GM19238 (cell line): ENCODE data around the gene MSMP.

ENCODE experiments used
- DNase-seq: peaks from one replicate; pipeline ENCODE4 v3.0.0; 2011; ENCODE audit warnings: low spot score; ENCODE audit not compliant: insufficient read length

MSMP gene, protein sequence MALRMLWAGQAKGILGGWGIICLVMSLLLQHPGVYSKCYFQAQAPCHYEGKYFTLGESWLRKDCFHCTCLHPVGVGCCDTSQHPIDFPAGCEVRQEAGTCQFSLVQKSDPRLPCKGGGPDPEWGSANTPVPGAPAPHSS

DNA sequence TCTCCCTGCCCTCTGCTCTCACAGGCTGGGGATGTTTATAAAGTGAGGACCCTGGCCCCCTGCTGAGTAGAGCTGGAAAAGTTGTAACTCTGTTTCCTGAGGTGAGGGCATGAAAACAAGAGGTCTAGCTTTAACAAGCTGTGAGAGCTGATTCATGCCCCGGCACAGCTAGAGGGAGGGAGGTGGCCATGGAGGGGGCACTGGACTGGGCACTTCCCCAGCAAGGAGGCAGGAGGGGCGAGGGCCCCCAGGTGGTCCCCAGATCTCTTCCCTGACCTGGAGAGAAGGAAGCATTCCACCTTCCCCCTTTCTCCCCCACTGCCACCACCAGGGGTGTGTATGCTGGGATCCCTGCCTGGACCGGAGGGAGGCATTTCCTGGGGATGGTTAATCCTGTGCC, at the start of gene MSMP:
Gene MSMP, minus strand, starts transcription at position 13 of the 400 bp plus-strand sequence. CDS start 147 bp downstream, outside the sequence.
- DNase-seq = no peak

DNA sequence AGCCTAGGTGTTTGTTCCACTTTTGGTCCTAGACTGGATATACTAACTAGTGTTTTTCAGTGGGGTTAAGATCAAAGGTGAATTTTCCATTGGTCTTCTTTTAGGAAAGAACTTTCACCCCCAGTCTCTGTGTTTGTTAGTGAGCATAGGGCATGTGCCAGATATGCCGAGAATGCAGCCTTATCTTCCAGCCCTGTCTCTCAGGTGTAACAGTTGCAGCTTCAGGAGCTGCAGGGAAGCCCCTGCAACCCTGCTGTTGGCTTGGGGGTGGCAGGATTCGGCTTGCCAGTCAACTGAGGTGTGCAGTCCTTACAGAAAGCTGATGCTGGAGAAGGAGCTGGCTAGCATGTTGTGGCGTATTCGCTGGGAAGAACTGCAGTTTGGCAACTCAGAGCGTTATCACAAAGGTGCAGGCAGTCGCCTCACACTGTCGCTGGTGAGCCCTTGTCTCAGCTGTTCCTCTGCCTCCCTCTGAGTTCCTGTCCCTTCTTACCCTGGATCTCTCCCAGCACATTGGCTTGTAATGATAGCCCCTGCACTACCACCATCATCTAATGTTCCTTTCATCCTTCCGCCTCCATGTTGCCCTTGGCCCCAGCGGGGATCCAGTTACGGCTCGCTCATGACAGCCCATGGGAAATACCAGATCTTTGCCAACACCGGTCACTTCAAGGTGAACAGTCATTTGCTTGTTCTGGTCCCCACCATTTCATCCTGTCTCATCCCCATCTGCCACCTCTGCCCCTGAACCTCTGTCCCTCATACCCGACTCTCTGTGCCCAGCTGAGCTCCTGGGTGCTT, 47.5 kb upstream of the MSMP start:
- DNase-seq = no peak

DNA sequence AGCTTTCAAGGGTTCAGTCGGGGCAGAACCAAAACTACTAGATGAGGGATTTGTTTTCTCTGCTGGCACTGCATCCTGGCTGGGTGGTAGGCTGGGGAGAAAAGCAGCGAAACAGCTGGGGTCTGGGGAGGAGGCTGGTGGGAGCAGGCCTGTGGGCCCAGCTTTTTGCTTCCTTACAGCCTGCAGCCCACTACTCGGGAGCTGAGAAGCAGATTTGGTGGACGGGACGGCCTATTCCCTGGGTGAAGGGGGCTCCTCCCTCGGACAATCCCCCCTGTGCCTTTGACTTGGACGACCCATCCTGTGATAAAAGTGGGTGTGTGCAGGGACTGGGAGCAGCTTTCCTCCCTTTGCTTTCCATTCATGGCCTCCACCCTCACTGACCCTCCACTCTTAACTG, 46.5 kb upstream of the MSMP start:
- DNase-seq = no peak

DNA sequence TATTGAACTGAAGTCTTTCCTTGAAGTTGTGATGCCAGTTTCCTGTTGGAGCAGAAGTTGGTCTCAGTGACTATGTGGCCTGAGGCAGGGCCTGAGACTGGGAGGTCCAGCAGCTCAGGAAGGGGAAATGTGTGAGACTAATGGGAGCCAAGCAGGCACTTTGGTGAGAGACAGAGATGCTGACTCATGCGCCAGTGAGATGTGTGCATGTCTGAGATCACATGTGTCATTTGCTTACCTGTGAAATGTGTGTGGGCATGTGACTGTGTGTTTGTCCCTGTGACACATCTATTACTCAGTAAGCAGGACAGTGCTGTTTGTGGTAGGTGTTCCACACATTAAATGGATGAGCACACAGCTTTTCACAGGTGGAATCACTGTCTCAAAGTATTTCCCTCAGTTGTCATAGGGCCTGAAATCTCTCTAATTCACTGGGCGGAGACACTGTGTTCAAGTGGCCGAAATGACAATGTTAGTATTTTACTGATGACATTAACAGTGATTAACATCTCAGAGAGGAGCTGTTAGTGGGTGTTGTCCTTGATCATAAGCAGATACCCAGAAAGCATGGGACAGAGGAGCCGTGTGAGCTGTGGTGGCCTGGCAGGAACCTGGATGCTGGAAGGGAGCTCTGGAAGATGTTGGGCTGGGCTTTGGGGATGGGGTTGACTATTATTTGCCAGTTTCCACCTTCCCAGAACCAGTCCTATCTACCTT, 44.7 kb upstream of the MSMP start:
- DNase-seq = no peak

DNA sequence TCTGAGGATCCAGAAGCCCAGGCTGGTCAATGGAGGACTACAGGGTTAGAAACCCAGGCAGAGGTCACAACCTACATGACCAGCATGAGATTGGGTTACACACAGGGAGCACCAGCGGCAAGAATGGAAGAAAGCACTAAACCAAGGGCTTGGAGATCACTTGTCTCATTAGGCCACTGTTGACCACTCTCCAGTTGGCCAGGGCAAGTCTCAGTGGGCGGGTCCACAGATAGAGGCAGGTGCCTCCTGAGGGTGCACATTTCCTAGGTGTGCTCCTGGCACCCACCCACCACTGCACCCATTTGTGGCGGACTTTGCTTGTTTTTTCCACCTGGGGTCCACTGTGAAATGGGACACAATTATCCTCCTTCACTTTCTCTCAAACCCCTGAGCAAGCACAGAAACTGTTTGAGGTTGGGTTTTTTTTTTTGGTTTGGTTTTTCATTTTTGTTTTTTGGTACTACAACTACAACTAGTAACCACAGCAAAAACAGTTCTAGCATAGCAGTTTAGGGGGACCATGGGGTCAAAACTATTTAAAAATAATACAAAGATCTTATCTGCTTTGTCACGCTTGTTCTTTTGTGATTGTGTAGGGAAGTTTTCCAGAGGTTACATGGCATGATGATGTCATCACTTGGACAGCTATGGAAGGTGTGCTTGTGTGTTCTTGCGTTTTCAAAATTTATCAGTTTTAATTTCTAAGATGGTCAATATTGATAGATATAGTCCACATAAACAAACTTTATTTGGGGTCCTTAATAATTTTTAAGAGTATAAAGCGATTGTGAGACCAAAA, 43.4 kb upstream of the MSMP start:
- DNase-seq = no peak

DNA sequence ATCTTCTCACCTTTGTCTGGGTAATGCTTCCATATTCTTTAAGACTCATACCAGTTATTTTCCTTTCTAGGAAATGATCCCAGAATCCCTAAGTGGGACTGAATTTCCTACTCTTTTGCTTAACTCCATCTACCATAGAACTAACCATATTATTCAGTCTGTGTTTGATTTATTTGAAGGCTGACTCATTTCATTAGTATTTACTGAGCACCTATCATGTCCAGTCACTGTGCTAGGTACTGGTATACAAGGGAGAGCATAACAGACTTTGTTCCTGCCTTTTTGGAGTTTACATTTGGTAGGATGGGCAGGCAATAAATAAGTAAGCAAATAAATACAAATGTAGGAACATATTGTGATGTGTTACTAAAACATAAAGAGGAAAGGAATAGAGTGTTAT, 41.6 kb upstream of the MSMP start:
- no peak for DNase-seq

DNA sequence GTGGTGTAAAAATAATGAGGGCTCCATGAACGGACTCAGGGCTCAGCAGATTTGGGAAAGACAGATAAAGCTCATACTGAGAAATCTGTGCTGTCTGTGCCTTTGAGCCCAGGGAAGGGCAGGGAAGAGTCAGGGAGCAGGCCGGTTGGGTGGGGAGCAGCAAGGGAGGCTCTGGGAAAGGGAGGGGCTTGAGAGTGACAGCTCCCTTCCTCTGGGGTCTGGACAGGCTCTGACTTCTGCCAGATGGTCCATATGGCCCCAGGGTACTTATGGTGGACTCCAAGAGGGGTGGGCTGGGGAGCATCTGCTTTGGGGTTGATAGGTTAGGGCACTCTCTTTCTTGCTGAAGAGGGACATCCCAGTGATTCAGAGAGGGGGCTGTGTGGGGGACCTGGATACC, 39.4 kb upstream of the MSMP start:
- no peak for DNase-seq

DNA sequence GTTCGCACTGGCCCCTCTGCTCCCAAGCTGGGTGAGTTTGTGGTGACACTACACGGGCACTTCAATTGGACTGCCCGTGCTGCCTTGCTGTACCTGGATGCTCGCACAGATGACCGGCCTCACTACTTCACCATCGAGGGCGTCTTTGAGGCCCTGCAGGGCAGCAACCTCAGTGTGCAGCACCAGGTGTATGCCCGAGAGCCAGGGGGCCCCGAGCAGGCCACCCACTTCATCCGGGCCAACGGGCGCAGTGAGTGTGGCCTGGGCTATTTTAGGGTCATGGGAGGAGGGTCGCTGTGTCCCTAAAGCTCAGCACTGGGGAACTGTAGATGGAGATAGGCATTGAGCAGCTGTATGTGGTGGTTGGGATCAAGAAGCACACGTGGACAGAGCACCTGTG, 38.8 kb upstream of the MSMP start:
- DNase-seq = no peak

DNA sequence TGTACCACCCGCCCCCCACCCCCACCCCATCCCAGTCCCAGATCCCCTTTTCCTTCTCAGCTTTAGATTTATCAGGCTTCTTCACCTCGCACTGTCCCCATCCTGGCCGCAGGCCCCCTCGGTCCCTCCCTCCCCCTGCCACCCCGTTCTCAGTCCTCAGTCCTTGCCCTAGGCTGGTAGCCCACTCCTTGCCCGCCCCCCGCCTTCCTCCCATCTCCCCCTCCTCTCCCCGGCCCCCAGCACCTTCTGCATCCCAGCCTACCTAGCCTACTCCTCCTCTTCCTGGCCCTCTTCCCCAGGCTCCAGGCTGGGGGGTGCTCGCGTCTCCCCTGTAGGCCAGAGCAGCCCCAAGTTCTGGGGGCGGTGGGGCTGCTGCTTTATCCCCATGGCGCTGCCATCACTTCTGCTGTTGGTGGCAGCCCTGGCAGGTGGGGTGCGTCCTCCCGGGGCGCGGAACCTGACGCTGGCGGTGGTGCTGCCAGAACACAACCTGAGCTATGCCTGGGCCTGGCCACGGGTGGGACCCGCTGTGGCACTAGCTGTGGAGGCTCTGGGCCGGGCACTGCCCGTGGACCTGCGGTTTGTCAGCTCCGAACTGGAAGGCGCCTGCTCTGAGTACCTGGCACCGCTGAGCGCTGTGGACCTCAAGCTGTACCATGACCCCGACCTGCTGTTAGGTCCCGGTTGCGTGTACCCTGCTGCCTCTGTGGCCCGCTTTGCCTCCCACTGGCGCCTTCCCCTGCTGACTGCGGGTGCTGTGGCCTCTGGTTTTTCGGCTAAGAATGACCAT, 38.1 kb upstream of the MSMP start:
- DNase-seq = no peak

DNA sequence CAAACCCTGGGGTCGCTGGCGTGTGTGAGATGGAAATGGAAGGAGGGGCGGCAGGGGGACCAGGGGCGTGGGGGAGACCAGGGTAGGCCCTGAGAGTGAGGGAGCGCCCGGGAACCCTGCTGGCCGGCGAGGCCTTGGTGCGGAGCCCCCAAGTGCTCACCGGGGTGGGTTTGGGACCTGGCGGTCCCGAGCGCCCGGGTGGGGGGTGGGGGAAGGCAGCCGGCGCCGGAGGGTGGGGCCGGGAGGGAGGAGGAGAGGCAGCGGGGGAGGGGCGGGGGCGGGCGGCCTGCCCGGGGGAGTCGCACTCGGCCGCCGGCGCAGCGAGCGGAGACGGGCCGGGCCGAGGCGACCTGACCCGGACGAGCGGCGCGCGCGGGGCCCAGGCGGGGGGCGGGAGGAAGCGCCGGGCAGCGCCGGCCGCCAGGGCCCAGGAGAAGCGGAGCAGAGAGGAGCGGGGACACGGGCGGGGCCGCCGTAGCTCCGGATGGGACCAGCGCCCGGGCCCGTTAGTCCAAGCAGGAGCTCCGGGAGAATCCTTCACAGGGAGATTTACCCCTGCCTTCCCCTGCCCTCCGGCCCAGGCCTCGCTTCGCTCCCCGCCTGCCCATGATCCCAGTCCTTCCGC, 37.3 kb upstream of the MSMP start, which contains the start of gene NPR2:
Gene NPR2, plus strand, starts transcription at position 295 of the 625 bp plus-strand sequence. CDS start 818 bp downstream, outside the sequence.
- DNase-seq = no peak

DNA sequence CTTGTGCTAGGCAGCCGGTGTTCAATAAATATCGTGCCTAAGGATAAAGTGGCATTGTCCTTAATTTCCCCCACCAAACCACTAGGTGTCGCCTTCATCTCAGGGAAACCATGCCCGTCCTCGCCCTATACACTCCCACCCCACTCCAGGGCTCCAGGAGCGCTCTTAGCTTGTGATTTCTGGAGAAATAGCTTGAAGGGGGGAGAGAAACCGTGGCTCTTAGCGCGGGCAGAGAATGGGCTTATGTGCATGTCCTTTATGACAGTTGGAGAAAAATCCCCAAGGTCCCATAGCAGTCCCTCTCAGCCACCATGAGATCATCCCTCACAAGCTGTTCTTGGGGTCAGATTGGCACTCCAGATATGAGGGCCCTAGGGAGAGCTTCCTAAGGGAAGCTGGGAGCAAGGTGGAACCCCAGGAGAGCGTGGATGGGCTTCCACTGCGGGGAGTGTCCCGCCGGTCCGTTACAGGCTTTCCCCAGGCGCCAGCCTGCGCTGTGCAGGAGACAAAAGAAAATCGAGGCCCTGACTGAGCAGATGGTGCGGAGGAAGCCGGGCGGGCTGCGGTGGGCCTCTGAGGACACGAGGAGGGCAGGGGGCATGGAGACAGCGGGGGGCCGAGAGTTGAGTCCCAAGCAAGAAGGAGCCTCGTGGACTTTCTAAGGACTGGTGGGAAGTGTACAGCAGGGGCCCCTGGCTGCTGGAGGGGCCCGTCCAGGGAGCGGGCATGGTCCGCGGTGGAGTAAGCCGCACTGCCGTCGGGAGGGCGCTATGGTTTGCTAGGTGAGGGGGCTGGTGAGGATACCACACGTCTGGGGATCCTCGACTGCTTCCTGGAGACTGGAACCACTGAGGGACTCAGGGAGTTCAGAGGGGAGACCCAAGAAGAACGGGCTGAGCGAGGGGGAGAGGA, 36.6 kb upstream of the MSMP start:
- DNase-seq = peak; percentile 73

DNA sequence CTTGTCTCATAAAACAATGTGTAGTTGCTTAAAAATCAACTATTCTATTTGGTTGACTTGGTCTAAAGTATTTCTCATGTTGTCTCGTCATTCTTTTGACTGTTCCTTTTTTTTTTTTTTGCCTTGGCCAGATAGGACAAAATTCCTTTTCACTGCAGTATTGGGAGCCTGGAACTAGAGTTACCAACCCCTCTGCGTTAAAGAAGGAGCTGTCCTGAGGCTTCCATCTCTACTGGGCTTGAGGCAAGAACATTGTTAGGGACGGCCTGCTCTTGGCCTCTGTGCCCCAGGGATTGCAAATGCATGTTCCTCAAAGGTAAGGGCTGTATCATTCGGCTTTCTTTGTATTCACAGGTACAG, 35.9 kb upstream of the MSMP start:
- no peak for DNase-seq

DNA sequence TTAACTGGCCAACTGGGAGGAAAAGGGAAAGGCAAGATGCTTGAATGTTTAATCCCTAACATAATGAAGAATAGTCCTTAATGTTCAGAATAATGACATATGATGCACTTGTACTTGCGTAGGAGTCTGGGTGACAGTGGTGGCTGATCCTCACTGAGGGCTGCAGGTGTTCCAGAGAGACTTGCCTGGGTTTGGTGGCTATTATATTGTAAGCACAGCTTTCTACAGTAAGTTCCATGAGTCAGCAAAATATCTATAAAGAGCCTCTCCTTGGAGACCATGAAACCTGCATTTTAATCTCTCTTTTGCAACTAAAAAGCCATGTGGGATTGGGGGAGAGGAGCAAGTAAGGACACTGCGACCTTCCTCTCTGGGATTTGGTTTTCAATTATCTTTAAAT, 35.5 kb upstream of the MSMP start:
- DNase-seq = no peak

DNA sequence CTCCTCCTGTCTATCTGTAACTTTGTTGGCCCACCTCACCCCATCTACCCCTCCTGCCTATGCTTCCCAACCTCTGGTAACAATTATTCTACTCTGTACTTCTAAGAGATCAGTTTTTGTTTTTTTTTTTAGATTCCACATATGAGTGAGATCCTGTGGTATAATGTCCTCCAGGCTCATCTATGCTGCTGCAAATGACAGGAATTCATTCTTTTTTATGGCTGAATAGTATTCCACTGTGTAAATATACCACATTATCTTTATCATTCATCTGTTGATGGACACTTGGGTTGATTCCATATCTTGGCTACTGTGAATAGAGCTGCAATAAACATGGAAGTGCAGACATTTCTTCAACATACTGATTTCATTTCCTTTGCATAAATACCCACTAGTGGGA, 29.3 kb upstream of the MSMP start:
- DNase-seq = no peak

DNA sequence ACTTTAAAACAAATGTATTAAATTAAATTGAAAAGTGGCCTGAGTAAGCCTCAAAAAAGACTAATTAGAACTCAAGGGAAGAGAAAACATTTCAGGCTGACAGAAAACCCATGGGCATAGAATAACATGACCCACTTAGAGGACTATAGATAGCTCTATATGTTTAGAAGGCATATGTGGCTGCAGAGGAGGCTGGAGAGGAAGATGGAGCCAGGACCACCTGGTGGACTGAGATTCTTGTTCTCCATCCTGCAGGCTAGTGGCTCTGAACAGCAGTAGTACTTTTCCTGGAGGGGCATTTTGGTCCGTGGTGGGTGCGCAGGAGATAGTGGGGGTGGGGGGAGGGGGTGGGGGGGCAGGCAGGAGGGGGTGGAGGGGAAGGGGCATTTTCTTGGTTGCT, 27.0 kb upstream of the MSMP start:
- DNase-seq = no peak

DNA sequence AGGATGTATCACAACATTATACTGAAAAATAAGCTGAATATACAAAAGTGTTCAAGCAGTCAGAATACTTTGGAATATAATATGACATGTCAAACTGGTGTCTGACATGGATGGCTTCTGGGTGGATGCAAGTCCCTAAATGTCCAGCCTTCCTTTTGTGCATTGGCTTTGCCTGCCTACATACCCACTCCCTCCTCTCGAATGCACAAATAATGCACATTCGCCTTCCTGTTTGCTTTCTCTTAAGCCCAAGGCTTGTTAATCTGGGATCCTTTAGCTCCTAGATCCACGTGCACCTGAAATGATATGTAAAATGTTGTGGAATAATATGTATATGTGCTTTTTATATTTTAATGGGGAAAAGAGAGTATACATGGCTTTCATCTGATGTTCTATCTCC, 24.4 kb upstream of the MSMP start:
- DNase-seq = no peak

DNA sequence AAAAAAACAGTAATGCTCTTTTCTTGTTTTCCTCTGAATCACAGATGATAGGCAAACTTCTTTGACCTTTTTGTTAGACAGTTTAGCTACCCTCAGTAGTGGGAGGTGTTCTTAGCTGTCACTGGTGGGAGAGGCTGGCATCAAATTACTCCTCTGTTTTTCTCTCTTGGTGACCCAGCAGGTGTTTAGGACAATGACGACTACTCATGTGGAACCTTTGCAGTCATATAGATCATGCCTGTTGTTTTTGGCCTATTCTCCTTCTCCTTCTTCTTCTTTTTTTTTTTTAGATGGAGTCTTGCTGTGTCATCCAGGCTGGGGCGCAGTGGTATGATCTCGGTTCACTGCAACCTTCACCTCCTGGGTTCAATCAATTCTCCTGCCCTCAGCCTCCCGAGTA, 21.9 kb upstream of the MSMP start:
- no peak for DNase-seq

DNA sequence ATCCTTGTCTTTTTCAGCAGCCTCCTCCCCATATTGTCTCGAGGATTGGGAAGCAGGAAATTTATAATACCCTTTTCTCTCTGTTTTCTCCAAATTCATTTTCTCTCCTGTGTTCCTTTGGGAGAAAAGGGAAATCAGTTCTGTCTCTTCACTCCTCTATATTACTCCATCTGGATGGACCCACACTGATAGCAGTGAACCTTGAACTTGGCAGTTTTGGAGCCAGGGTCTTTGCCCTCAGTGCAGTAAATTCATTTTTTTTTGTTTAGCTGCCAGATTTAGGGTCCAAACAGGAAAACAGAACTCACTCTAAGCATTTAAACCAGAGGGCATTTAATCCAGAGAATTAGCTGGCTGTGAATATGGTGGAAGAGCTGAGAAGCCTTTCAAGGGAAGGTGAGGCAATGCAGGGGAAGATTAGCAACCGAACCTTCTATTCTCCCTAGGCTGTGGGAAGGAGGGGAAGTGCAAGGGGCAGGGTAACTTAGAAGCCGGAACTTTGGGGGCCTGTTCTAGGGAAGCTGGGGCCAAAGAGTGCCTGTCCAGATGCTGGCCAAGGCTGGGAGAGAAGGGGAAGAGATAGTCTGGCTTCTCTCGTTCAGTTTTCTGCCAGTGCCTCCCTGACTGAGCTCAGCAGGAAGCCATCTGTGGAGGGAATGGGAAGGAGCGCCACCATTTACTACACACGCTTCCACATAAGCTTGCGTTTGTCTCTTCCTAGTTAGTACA, 21.0 kb upstream of the MSMP start:
- no peak for DNase-seq

DNA sequence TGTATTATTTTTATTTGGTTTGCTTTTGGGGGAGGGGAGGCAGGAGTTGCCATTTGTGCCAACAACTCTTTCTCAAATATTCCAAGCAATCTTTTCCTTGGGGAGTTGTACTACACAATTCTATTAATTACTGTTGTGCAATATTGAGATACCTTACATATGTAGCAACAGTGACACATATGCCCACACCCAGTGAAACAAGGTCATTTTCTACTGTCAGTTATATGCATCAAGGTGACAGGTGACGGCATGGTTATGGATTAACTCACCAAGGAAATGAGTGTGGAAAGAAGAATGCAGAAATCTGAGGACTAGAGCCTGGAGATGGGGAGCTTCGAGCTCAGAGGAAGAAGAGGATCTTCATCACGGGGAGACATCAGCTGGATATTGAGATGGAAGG, 17.9 kb upstream of the MSMP start:
- no peak for DNase-seq
